Activated naive CD8-positive, alpha-beta T cell (primary cell): ENCODE results near the gene NALCN.

Experiments
- H3K27ac Mint-ChIP-seq: one replicate; pipeline ENCODE4 v1.8.0; 2021; ENCODE audit warnings: mixed read lengths
- H3K27me3 Mint-ChIP-seq: one replicate; pipeline ENCODE4 v1.8.0; 2021; ENCODE audit warnings: mixed read lengths
- H3K36me3 Mint-ChIP-seq: one replicate; pipeline ENCODE4 v1.8.0; 2021; ENCODE audit warnings: mixed read lengths
- H3K4me1 Mint-ChIP-seq: one replicate; pipeline ENCODE4 v1.8.0; 2021; ENCODE audit warnings: low read depth, mixed read lengths
- H3K4me3 Mint-ChIP-seq: one replicate; pipeline ENCODE4 v1.8.0; 2021; ENCODE audit warnings: mild to moderate bottlenecking, mixed read lengths
- H3K9me3 Mint-ChIP-seq: one replicate; pipeline ENCODE4 v1.8.0; 2021; ENCODE audit warnings: low read depth, mixed read lengths

Gene NALCN

GRCh38 chr13:101416181-101417042 is at the start of gene NALCN:
NALCN (minus strand) TSS chr13:101416508; CDS start chr13:101399126, 17,382 bp downstream.
- H3K4me3 Mint-ChIP-seq = peak within 1 kb of the TSS; percentile 65
- H3K27ac Mint-ChIP-seq = no peak within 1 kb of the TSS
- H3K27me3 Mint-ChIP-seq = peaks cover 32% of the 10 kb centered on the region
- peaks cover 1% of the 10 kb centered on the region for H3K4me1 Mint-ChIP-seq
- H3K36me3 Mint-ChIP-seq = no peaks in the 10 kb centered on the region
- H3K9me3 Mint-ChIP-seq = no peaks in the 10 kb centered on the region

DNA sequence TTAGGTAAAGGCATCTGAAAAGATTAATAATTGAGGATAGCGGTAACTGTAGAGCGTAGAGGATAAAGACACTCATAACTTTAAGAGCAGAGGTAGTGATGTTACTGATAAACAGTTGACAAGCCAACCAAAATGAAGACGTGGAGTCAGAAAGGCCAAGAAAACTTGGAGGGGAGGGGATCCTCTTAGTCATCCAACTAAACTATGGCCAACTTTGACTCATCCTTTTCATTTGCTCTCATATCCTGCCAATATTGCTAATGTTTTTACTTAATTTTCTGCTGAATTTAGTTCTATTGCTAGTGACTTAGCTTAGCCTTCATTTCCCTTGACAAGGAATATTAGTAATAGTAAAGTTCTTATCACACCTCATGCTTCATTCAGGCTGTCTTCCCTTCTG is 49.6 kb upstream of the NALCN start:
- peaks cover 5% of the 10 kb centered on the region for H3K27me3 Mint-ChIP-seq

DNA sequence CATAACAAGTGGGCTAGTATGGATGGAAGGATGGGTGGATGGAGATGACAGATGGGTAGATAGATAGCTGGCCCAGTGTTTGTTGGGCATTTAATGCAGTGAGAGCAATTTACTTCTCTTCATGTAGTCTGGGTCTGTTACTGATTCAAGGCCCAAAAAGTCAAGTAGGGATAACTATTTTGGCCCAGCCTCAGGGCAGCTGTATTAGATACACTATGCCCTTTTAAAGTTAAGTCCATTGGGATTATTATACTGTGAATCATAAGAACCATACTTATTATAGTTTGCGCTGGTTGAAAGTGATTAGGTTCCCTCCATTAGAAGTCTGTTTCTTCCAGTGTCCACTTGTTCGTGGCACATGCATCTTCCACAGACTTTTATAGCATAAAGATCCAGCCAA is 40.9 kb upstream of the NALCN start:
- no peaks in the 10 kb centered on the region for H3K9me3 Mint-ChIP-seq
- H3K4me3 Mint-ChIP-seq = no peak overlapping the region
- H3K36me3 Mint-ChIP-seq = no peaks in the 10 kb centered on the region

More for the DNA sequence above, 49.6 kb upstream of the NALCN start:
- Mint-ChIP-seq H3K4me1 (no peaks in the 10 kb centered on the region), H3K9me3 (no peaks in the 10 kb centered on the region), H3K27ac (no peak overlapping the region), H3K36me3 (no peaks in the 10 kb centered on the region), H3K4me3 (no peak overlapping the region)

GRCh38 chr13:101455863-101456262 is 39.6 kb upstream of the NALCN start:
- peaks cover 9% of the 10 kb centered on the region for H3K4me1 Mint-ChIP-seq
- H3K27ac Mint-ChIP-seq = no peak overlapping the region
- no peaks in the 10 kb centered on the region for H3K36me3 Mint-ChIP-seq
- no peaks in the 10 kb centered on the region for H3K9me3 Mint-ChIP-seq
- no peak overlapping the region for H3K4me3 Mint-ChIP-seq
- H3K27me3 Mint-ChIP-seq = peaks cover 16% of the 10 kb centered on the region

More for the DNA sequence above, 40.9 kb upstream of the NALCN start:
- Mint-ChIP-seq H3K4me1 (peaks cover 9% of the 10 kb centered on the region), H3K27me3 (peaks cover 13% of the 10 kb centered on the region), H3K27ac (no peak overlapping the region)

DNA sequence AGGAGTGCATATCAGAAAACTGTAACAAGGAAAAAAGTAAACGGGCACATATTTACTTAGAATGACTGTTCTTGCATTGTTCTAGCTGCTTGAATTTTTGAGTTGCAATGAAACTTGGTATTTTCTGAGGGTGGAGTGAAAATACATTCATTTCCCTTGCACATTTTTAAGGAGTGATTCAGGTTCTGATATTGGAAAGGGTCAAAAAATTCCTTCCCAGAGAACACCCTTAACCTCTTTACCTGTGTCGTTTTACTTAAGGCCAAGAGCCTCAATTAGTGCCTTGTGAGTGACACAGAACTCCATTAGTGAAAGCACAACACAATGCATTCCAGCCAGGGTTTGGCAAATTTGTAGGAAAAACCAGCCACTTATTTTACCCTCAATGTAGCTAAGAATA is 38.5 kb upstream of the NALCN start:
- Mint-ChIP-seq H3K4me3 (no peak overlapping the region), H3K9me3 (no peaks in the 10 kb centered on the region), H3K4me1 (peaks cover 9% of the 10 kb centered on the region)

GRCh38 chr13:101453784-101454201 is 37.5 kb upstream of the NALCN start:
- H3K4me1 Mint-ChIP-seq = peaks cover 9% of the 10 kb centered on the region
- no peaks in the 10 kb centered on the region for H3K36me3 Mint-ChIP-seq
- peaks cover 11% of the 10 kb centered on the region for H3K27me3 Mint-ChIP-seq
- H3K9me3 Mint-ChIP-seq = no peaks in the 10 kb centered on the region
- no peak overlapping the region for H3K27ac Mint-ChIP-seq
- H3K4me3 Mint-ChIP-seq = peak overlapping the region; percentile 60

More for the DNA sequence above, 38.5 kb upstream of the NALCN start:
- no peak overlapping the region for H3K27ac Mint-ChIP-seq
- peaks cover 11% of the 10 kb centered on the region for H3K27me3 Mint-ChIP-seq
- no peaks in the 10 kb centered on the region for H3K36me3 Mint-ChIP-seq

DNA sequence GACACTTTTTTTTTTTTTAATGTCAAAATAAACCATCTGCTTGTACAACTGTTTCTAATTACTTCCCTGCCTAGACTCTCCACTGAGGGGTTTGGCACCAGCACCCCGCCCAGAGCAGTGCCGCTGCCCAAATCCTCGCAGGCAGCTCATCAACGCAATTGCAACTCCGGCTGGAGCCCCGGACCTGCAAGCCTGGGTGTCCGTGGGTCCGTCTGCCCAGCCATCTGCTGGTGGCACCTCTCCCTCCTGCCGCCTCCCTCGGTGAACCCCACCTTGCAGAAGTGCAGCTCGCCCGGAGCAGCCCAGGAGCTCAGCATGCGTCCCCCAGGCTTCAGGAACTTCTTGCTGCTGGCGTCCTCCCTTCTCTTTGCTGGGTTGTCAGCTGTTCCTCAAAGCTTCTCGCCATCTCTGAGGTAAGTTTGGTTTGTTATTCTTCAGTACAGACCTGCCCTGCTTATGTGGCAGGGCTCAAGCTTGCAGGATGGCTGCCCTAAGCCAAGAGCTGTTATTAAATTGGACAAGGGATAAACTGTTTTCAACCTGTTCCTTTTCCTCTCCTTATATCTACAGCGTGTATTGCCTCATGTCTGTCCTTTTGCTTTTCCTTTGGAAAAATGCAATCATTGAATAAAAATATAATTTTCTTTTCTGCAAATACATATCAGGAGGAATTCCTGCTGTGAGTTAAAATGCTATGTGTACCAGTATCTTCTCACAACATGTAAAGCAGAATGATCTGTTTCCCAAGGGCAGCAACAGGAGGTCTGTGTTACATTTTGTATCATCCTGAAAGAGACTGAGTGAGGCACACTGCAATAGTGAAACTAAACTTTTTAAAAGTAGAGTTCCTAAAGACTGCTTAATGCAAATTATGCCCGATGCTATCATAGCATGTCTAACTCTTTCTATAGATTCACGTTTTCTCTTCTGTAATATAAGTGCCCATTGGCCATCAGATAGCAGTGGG is 36.5 kb upstream of the NALCN start, which contains the start of gene ITGBL1:
ITGBL1 (plus strand) TSS at position 157 of the 967 bp plus-strand sequence; CDS start at position 316, 159 bp downstream.
- H3K36me3 Mint-ChIP-seq = no peaks in the 10 kb centered on the region
- no peaks in the 10 kb centered on the region for H3K9me3 Mint-ChIP-seq
- H3K4me3 Mint-ChIP-seq = peak within 1 kb of the TSS; percentile 60
- H3K27ac Mint-ChIP-seq = no peak within 1 kb of the TSS
- peaks cover 11% of the 10 kb centered on the region for H3K27me3 Mint-ChIP-seq
- H3K4me1 Mint-ChIP-seq = peaks cover 9% of the 10 kb centered on the region

DNA sequence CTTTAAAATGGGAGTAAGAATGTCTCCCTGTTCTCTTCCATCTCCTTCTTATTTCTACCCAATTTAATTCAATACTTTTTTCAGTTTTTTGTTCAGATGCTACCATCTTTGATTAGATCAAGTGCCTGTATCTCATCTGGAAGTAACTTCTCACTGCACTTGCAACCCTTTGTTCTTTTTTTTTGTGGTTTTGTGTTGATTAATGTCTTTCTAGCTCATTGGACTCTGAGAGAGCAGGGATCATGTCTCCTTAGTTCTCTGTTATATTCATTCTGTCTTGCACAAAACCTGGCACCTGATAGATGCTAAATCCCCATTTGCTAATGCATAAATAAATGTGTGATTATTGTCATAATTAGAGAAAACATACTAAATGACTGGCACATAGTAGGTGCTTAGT is 35.3 kb upstream of the NALCN start:
- Mint-ChIP-seq H3K27me3 (peaks cover 11% of the 10 kb centered on the region), H3K27ac (no peak overlapping the region), H3K4me1 (peaks cover 9% of the 10 kb centered on the region), H3K9me3 (no peaks in the 10 kb centered on the region), H3K36me3 (no peaks in the 10 kb centered on the region), H3K4me3 (no peak overlapping the region)

DNA sequence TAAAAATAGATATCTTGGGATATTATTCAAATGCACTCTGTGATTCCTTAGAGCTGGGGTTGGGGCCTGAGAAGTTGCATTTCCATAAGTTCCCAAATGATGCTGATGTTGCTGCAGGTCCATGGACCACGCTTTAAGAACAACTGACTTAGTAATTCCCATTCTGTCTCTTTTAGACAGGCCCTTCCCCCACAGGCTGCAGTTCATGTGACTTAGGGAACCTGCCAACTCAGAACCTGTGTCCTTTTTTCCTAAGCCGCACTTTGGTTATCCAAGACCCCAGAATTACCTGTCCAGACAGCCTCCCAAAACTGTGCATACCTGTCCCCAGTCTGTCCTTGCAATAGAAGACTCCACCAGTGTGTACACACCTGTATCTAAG is 34.4 kb upstream of the NALCN start:
- no peaks in the 10 kb centered on the region for H3K36me3 Mint-ChIP-seq
- peaks cover 9% of the 10 kb centered on the region for H3K4me1 Mint-ChIP-seq
- no peaks in the 10 kb centered on the region for H3K9me3 Mint-ChIP-seq
- peaks cover 11% of the 10 kb centered on the region for H3K27me3 Mint-ChIP-seq
- no peak overlapping the region for H3K27ac Mint-ChIP-seq
- no peak overlapping the region for H3K4me3 Mint-ChIP-seq

DNA sequence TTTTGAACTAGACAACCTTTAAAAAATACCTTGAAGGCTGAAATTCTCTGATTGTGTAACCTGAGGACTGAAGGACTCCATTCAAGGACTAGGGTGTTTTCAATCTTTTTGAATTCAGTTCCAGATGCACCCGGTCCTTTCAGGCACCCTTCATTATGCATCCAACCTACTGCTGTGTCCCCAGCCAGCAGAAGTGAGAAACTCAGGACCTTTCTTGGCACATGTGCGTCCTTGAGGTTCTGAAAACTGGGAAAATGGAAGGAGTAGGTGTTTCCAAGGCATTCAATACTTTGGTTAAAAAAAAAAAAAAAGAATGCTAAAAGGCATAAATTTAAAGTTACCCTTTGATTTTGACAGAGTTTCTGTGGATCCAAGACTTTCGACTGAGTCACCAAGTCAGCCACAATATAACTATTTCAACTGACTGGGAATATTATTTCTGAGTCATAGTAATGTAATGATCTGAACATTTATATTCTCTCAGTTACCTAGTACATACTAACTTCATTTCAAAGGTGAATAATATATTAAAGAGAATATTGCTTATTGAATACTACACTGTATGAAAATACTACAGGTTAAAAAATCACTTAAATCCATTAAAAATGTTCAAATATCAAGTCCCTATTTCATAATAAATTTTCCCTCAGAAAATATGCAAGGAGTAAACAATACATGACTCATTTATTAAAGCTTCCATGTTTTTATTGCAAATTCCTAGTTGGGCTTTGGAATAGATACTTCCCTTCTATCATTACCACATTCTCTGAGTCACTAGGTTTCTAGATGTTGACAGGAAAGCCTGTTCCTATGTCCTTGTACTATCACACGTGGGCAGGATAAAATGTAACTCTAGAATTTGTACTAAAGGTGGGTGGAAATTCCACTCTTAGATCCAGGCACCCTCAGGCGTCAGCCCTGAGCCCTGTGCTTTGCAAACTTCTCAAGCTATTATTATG is 33.8 kb upstream of the NALCN start:
- H3K4me3 Mint-ChIP-seq = no peak overlapping the region
- no peak overlapping the region for H3K27ac Mint-ChIP-seq
- no peaks in the 10 kb centered on the region for H3K36me3 Mint-ChIP-seq
- H3K27me3 Mint-ChIP-seq = peaks cover 11% of the 10 kb centered on the region
- no peaks in the 10 kb centered on the region for H3K9me3 Mint-ChIP-seq
- H3K4me1 Mint-ChIP-seq = peaks cover 9% of the 10 kb centered on the region

GRCh38 chr13:101447852-101448251 is 31.5 kb upstream of the NALCN start:
- peaks cover 3% of the 10 kb centered on the region for H3K27me3 Mint-ChIP-seq

GRCh38 chr13:101434486-101434885 is 18.2 kb upstream of the NALCN start:
- no peaks in the 10 kb centered on the region for H3K9me3 Mint-ChIP-seq
- H3K36me3 Mint-ChIP-seq = no peaks in the 10 kb centered on the region
- no peaks in the 10 kb centered on the region for H3K4me1 Mint-ChIP-seq
- no peak overlapping the region for H3K4me3 Mint-ChIP-seq
- peaks cover 7% of the 10 kb centered on the region for H3K27me3 Mint-ChIP-seq
- H3K27ac Mint-ChIP-seq = no peak overlapping the region

More at GRCh38 chr13:101447852-101448251, 31.5 kb upstream of the NALCN start:
- Mint-ChIP-seq H3K9me3 (no peaks in the 10 kb centered on the region), H3K27ac (no peak overlapping the region), H3K4me1 (no peaks in the 10 kb centered on the region), H3K4me3 (no peak overlapping the region), H3K36me3 (no peaks in the 10 kb centered on the region)

DNA sequence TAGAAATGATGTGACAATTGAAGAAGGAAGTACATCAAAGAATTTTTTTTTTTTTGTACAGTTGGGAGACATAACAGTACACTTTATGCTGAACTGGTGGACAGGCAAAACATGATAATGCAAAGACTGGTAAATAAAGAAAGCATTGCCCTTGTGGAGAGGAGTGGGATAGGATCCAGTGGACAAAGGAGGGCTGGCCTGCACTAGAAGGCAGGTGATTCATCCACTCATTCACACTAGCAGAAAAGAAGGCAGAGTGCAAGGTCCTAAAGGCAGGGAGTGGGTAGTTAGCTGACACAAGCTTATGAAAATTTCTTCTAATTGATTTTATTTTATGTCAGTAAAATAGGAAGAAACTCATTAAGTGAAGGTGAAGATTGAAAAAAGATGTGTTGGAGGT is 17.6 kb upstream of the NALCN start:
- Mint-ChIP-seq H3K27me3 (peaks cover 7% of the 10 kb centered on the region), H3K36me3 (no peaks in the 10 kb centered on the region)

GRCh38 chr13:101429733-101430132 is 13.4 kb upstream of the NALCN start:
- peaks cover 10% of the 10 kb centered on the region for H3K27me3 Mint-ChIP-seq
- H3K4me1 Mint-ChIP-seq = no peaks in the 10 kb centered on the region
- H3K27ac Mint-ChIP-seq = no peak overlapping the region
- H3K36me3 Mint-ChIP-seq = no peaks in the 10 kb centered on the region
- no peak overlapping the region for H3K4me3 Mint-ChIP-seq
- no peaks in the 10 kb centered on the region for H3K9me3 Mint-ChIP-seq

More for the DNA sequence above, 17.6 kb upstream of the NALCN start:
- Mint-ChIP-seq H3K4me3 (no peak overlapping the region), H3K27ac (no peak overlapping the region), H3K4me1 (no peaks in the 10 kb centered on the region), H3K9me3 (no peaks in the 10 kb centered on the region)
